22Rv1 (cell line): ENCODE data around the gene CACNA1A.

Experiments used
- H3K27ac ChIP-seq: fragments of 450-650 bp; 2 replicates; pipeline ENCODE4 v1.5.1; 2017
- CTCF ChIP-seq: fragments of 450-650 bp; IDR thresholded peaks from 2 replicates; pipeline ENCODE4 v1.5.1; 2017; ENCODE audit warnings: mild to moderate bottlenecking
- ZFX ChIP-seq: fragments of 450-650 bp; IDR thresholded peaks from 2 replicates; pipeline ENCODE4 v1.6.1; 2017; ENCODE audit warnings: antibody characterized with exemption, borderline replicate concordance

CACNA1A gene

GRCh38 chr19:13466697-13467096 is 39.6 kb downstream of the CACNA1A start:
- TF ChIP-seq CTCF = no peak
- TF ChIP-seq ZFX = no peak

GRCh38 chr19:13463296-13463695 is 43.0 kb downstream of the CACNA1A start:
- no peak overlapping the region for H3K27ac ChIP-seq
- no peak for TF ChIP-seq ZFX
- TF ChIP-seq CTCF = no peak

More at GRCh38 chr19:13466697-13467096, 39.6 kb downstream of the CACNA1A start:
- no peak overlapping the region for H3K27ac ChIP-seq

GRCh38 chr19:13461536-13461935 is 44.7 kb downstream of the CACNA1A start:
- H3K27ac ChIP-seq = no peak overlapping the region
- no peak for TF ChIP-seq CTCF
- TF ChIP-seq ZFX = no peak

- no peak overlapping the region for H3K27ac ChIP-seq
- TF ChIP-seq ZFX (no peak), CTCF (no peak)
Measured at GRCh38 chr19:13460045-13460444, 46.2 kb downstream of the CACNA1A start.

GRCh38 chr19:13459351-13459750 is 46.9 kb downstream of the CACNA1A start:
- H3K27ac ChIP-seq = no peak overlapping the region
- no peak for TF ChIP-seq CTCF
- TF ChIP-seq ZFX = no peak

GRCh38 chr19:13451434-13451995 is 54.8 kb downstream of the CACNA1A start:
- TF ChIP-seq ZFX = no peak
- no peak for TF ChIP-seq CTCF
- no peak overlapping the region for H3K27ac ChIP-seq

- TF ChIP-seq ZFX (no peak), CTCF (no peak)
- H3K27ac ChIP-seq = no peak overlapping the region
Measured at GRCh38 chr19:13447978-13448377, 58.3 kb downstream of the CACNA1A start.
